Ureter (tissue), 1 donor: ENCODE data around the gene CHST8. TPM values are rescaled to one million over a fixed set of nuclear protein-coding genes. Genes with fewer than 3 reads are reported as not detected.

ENCODE experiments used
- DNase-seq: peaks from one replicate; pipeline ENCODE4 v3.0.0-alpha.2; 2020; ENCODE audit warnings: low spot score
- total RNA-seq: library from RNA; stranded (reverse); gene quantifications from one replicate; pipeline ENCODE4 v1.2.4, GENCODE V29; 2023
- donor health status: DM: yes; HTN: yes; CAD: no.

CHST8 gene
- total RNA-seq, 1 donor from 2014 or later: 0.89 TPM

DNA sequence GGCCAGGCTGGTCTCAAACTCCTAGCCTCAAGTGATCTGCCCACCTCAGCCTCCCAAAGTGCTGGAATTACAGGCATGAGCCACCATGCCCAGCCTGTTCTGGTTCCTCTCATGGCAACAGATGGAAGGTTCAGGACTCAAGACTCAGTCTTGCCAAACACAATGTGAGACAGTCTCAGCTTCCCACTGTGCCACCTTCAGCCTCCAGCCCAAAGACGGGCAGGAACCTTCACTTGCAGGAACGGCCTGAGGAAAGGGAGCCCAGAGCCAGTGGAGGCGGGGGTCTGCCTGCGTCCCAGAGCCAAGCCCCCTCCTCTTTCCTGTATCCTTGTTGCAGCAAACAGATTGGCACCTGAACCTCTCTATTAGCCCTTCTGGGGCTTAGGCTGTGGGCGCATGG is 2.9 kb upstream of the CHST8 start:
- DNase-seq: no peak

DNA sequence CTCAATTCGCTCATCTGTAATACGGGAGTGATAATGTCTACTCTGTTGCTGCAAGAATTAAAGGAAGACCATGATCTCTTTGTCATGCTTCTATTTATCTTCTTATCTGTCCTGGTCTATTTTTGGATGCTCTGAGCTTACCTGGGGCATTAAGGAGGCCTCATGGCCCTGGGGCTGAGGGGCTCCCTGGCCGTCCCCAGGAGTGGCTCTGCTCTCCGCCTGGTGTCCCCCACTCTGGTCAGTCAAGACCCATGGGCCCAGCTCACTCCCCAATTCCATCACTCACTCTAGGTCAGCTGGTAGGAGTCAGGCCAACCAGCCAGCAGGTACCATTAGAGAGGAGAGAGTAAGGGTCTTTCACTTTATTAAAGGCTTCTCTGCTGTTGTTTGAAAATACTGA is 1.1 kb upstream of the CHST8 start:
- DNase-seq: no peak

- DNase-seq: no peak
Measured at GRCh38 chr19:33621065-33621785, 528 bp upstream of the CHST8 start.

- DNase-seq: no peak
Measured at GRCh38 chr19:33622505-33622808, 704 bp downstream of the CHST8 start.

- no peak for DNase-seq
Measured at GRCh38 chr19:33622809-33623511, 1.2 kb downstream of the CHST8 start.

GRCh38 chr19:33624586-33624985 is 2.8 kb downstream of the CHST8 start:
- no peak for DNase-seq

- DNase-seq: no peak
Measured at GRCh38 chr19:33627526-33627925, 5.8 kb downstream of the CHST8 start.

GRCh38 chr19:33627962-33628839 is 6.4 kb downstream of the CHST8 start:
- DNase-seq: no peak

- no peak for DNase-seq
Measured at GRCh38 chr19:33628921-33629825, 7.4 kb downstream of the CHST8 start.

- DNase-seq: no peak
Measured at GRCh38 chr19:33629826-33630375, 8.1 kb downstream of the CHST8 start.

DNA sequence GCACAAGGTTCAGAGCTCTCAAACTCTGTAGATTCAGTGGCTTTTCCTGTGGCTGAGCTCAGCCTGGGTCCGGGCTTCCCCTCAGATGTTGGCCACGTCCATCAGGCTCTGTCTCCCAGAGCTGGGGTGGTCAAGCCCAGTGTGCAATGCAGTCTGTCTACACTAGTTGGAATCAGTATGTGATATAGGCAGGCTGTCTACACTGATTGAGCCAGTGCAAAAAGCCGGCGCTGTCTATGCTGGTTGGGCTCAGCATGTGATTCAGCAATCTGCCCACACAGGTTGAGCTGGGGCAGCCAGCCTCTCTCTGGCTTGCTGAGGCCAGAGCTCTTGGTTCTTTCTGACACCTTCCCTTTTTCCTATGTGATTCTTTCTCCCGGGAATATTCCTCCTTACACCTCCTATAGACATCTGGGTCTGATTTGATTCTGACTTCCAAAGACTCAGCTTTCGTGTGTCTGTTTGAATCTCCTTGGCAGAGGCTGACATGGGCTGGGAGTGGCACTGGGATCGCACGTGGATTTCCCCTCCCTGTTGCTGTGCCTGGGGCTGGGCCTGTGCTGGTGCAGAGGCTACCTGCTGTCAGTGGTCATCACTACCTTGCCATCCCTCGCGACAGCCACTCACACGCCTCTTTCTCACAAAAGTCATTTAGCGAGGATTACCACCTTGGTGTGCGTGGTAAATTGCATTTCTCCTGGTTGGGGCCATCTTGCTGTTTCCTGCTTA is 9.3 kb downstream of the CHST8 start:
- no peak for DNase-seq

GRCh38 chr19:33631609-33631973 is 9.8 kb downstream of the CHST8 start:
- no peak for DNase-seq

GRCh38 chr19:33634361-33635091 is 12.8 kb downstream of the CHST8 start:
- peak; percentile 10 for DNase-seq

- DNase-seq: no peak
Measured at GRCh38 chr19:33638167-33639034, 16.6 kb downstream of the CHST8 start.

DNA sequence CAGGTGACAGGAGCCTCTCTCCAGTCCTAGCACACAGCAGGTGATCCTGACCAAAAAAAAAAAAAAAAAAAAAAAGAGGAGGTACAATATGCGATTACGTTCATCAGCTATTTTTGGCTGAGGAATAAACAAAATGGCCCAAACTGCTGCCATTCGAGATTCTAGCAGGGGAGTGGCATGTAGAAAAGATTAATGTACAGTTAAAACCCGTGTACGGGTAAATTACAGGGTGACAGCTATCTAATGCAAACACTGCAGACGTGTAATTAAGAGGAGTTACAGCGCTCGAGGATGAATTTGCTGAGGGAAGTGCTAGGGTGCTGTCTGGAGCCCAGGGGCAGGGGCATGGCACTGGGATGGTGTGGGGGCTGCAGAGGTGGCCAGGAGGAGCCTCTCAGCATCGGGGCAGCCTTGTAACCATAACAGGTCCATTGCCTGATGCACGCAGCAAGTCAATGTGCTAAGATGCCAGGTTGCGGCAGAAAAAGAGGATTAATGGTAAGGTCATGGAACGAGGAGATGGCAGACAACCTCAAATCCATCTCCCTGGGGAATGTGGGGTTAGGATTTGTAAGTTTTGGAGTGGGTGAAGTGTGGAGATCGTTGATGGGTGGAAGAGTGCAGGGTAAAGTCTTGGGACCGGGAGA is 17.4 kb downstream of the CHST8 start:
- DNase-seq: no peak

GRCh38 chr19:33640773-33641172 is 19.0 kb downstream of the CHST8 start:
- DNase-seq: no peak

DNA sequence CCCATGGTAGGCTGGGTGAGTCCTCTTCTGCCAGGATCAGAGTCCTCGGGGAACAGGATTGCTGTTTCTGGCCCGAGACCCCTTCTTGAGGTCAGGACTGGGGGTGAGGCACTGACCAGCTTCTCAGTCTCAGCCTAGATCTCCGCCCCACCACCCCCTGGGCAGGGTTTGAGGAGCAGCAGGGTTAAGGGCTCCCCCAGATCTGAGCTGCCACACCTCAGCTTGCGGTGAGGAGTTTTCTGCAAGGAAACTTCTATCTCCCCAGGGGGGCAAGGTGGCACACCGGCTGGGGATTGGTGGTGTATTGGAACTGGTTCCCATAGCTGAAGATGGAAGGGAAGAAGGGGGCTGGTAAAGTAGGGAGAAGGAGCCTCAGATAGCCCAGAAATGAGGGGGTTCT is 19.5 kb downstream of the CHST8 start:
- no peak for DNase-seq

- DNase-seq: no peak
Measured at GRCh38 chr19:33641956-33642498, 20.3 kb downstream of the CHST8 start.
